GM12878 (cell line): ENCODE results near the gene GNAQ. TPM values are rescaled to one million over a fixed set of nuclear protein-coding genes. Genes with fewer than 3 reads are reported as not detected.

Source experiments
- ATAC-seq: fragments of 200-7000 bp; cut with Tn5 transposase; 3 replicates; pipeline ENCODE4 v1.9.1; 2020; ENCODE audit warnings: mild to moderate bottlenecking, moderate library complexity
- Bru-seq: library from RNA; stranded (reverse); fragments of 400-500 nt; gene quantifications from one replicate; lab custom pipeline; 2021; lab: Mats Ljungman, UMichigan
- BruChase-seq, 2 experiments: library from RNA; stranded (reverse); fragments of 400-500 nt; gene quantifications; one replicate each; lab custom pipeline; 2021; lab: Mats Ljungman, UMichigan
- BruUV-seq: library from RNA; stranded (reverse); fragments of 400-500 nt; replicated peaks from 2 replicates; lab custom pipeline; 2021; lab: Mats Ljungman, UMichigan
- CTCF ChIA-PET: fragments of 300-600 bp; sonication (Branson Sonifier 250); formaldehyde crosslinking; extraction: SDS; loops from one replicate; lab custom pipeline; 2021; ENCODE audit warnings: inconsistent platforms; lab: Yijun Ruan, JAX
- POLR2A ChIA-PET: fragments of 350-600 bp; formaldehyde crosslinking; extraction: SDS; loops from one replicate; lab custom pipeline; 2021; ENCODE audit warnings: inconsistent platforms; lab: Charles Lee
- RAD21 ChIA-PET: fragments of 300-600 bp; sonication (Branson Sonifier 250); formaldehyde crosslinking; loops from one replicate; lab custom pipeline; 2023; ENCODE audit warnings: antibody characterized with exemption; ENCODE audit not compliant: unreplicated experiment; lab: Charles Lee
- SMC1A ChIA-PET: fragments of 300-600 bp; sonication (Branson Sonifier 250); formaldehyde crosslinking; loops from one replicate; lab custom pipeline; 2023; ENCODE audit not compliant: unreplicated experiment, uncharacterized antibody; lab: Charles Lee
- DNase-seq: peaks from one replicate; pipeline ENCODE4 v3.0.0-alpha.2; 2011; ENCODE audit warnings: low read depth, low spot score
- FAIRE-seq: peaks from 3 replicates; lab custom pipeline; 2011; peaks lifted over from hg19 to GRCh38; lab: Jason Lieb, UNC
- H2AFZ ChIP-seq: 2 replicates; pipeline ENCODE4 v1.6.0; 2011; ENCODE audit warnings: low read depth, low read length, control low read depth; ENCODE audit not compliant: control insufficient read depth
- H3K27ac ChIP-seq: 2 replicates; pipeline ENCODE4 v1.5.1; 2011; ENCODE audit warnings: control low read depth; ENCODE audit not compliant: control insufficient read depth, insufficient read depth
- H3K27me3 ChIP-seq, 2 experiments: replicated peaks in 1 of 2; 2 replicates each; pipeline versions ENCODE4 v1.6.0 to v1.6.1; 2011; ENCODE audit warnings: low read length in 1 of 2; ENCODE audit not compliant: control insufficient read depth in 2 of 2, insufficient read depth in 2 of 2
- H3K36me3 ChIP-seq, 2 experiments: 2 replicates each; pipeline ENCODE4 v1.5.1; 2011; ENCODE audit warnings: low read length in 1 of 2; ENCODE audit not compliant: control insufficient read depth in 2 of 2, insufficient read depth in 2 of 2
- H3K4me1 ChIP-seq: 2 replicates; pipeline ENCODE4 v1.6.1; 2011; ENCODE audit warnings: mild to moderate bottlenecking, low read length, moderate library complexity, mixed read lengths; ENCODE audit not compliant: control insufficient read depth, insufficient read depth
- H3K4me2 ChIP-seq: 2 replicates; pipeline ENCODE4 v1.6.0; 2011; ENCODE audit warnings: control low read depth; ENCODE audit not compliant: control insufficient read depth, insufficient read depth
- H3K4me3 ChIP-seq: fragments of 200-600 bp; sonication (generic); 2 replicates; pipeline ENCODE4 v1.5.1; 2016
- H3K79me2 ChIP-seq: 2 replicates; pipeline ENCODE4 v1.6.0; 2011; ENCODE audit warnings: low read length; ENCODE audit not compliant: control insufficient read depth, insufficient read depth
- H3K9ac ChIP-seq: 2 replicates; pipeline ENCODE4 v1.8.0; 2011; ENCODE audit warnings: low read length, control low read depth, mixed read lengths; ENCODE audit not compliant: control insufficient read depth, insufficient read depth
- H3K9me3 ChIP-seq: replicated peaks from 3 replicates; pipeline ENCODE4 v1.5.1; 2011; ENCODE audit warnings: mild to moderate bottlenecking, low read length; ENCODE audit not compliant: control insufficient read depth, insufficient read depth
- H4K20me1 ChIP-seq: 2 replicates; pipeline ENCODE4 v1.6.0; 2011; ENCODE audit not compliant: control insufficient read depth, insufficient read depth
- ATF7 ChIP-seq: fragments of 450-650 bp; IDR thresholded peaks from 2 replicates; pipeline ENCODE4 v1.6.1; 2016; ENCODE audit warnings: low read depth, mild to moderate bottlenecking
- BACH1 ChIP-seq: fragments of 450-650 bp; IDR thresholded peaks from 2 replicates; pipeline ENCODE4 v1.6.1; 2017; ENCODE audit warnings: mild to moderate bottlenecking, borderline replicate concordance
- CBX3 ChIP-seq: fragments of 200-600 bp; sonication (generic); IDR thresholded peaks from 2 replicates; pipeline ENCODE4 v1.6.1; 2016; ENCODE audit warnings: low read depth, borderline replicate concordance
- MEF2A ChIP-seq: IDR thresholded peaks from 2 replicates; pipeline ENCODE4 v1.6.1; 2011; ENCODE audit warnings: low read depth, mild to moderate bottlenecking, low read length, moderate library complexity; ENCODE audit not compliant: insufficient read depth
- NFYB ChIP-seq: IDR thresholded peaks from 2 replicates; pipeline ENCODE4 v1.6.1; 2011; ENCODE audit warnings: low read depth, mild to moderate bottlenecking, low read length, improper control_type of control experiment, moderate library complexity; ENCODE audit not compliant: insufficient read depth
- PRDM15 ChIP-seq: fragments of 450-650 bp; formaldehyde crosslinking; IDR thresholded peaks from 2 replicates; pipeline ENCODE4 v1.4.0; 2020; ENCODE audit warnings: mild to moderate bottlenecking, moderate library complexity
- RFX5 ChIP-seq: IDR thresholded peaks from 2 replicates; pipeline ENCODE4 v1.6.1; 2011; ENCODE audit warnings: low read depth, low read length, improper control_type of control experiment
- STAT3 ChIP-seq: IDR thresholded peaks from 2 replicates; pipeline ENCODE4 v1.6.1; 2011; ENCODE audit warnings: low read depth, low read length, improper control_type of control experiment
- YBX1 ChIP-seq: fragments of 450-650 bp; IDR thresholded peaks from 2 replicates; pipeline ENCODE4 v1.6.1; 2016; ENCODE audit warnings: antibody characterized with exemption
- WGBS: methylation state at CpG from one replicate; pipeline ENCODE4 v1.1.6; 2016; ENCODE audit warnings: low lambda C conversion rate; ENCODE audit not compliant: insufficient replicate concordance, insufficient coverage; ENCODE audit errors: missing lambda C conversion rate; 5-methylcytosine and 5-hydroxymethylcytosine counted together
- in situ Hi-C: fragments of 300-500 bp; cut with MboI; formaldehyde crosslinking; loops from 9 replicates; pipeline ENCODE4 v1.14.3; 2018; ENCODE audit warnings: mixed read lengths
- intact Hi-C: fragments of 100-400 bp; cut with micrococcal nuclease; formaldehyde crosslinking; loops from one replicate; pipeline ENCODE4 v1.14.2; 2022; ENCODE audit not compliant: unreplicated experiment
- long read RNA-seq, 2 experiments: library from polyadenylated mRNA; unstranded; transcript quantifications; one replicate each; pipeline ENCODE4 v2.0.0, GENCODE V29; 2019 to 2020
- polyA minus RNA-seq, 3 experiments: library from RNA; depleted of rRNA, polyadenylated mRNA; stranded (reverse); fragments of >200 nt; gene quantifications; 2 replicates each; pipeline ENCODE4 v1.2.3, GENCODE V29; 2011
- polyA plus RNA-seq, 11 experiments: library from polyadenylated mRNA; depleted of rRNA in 4 of 11; unstranded in 6 of 11; stranded (reverse) in 5 of 11; fragments of >200 nt; fragmentation: Nextera tagmentation in 4 of 11; fragmentation: Illumina TruSeq in 1 of 11; extraction: Ambion mirVana in 4 of 11; extraction: Trizol in 1 of 11; gene quantifications; 1 replicate in 1 of 11; 2 replicates in 10 of 11; pipeline versions ENCODE4 v1.2.1 to v1.2.3, GENCODE V29; 2011 to 2016; ENCODE audit warnings: inconsistent platforms in 2 of 11, missing spikeins in 2 of 11, low read depth in 1 of 11
- total RNA-seq, 4 experiments: library from RNA; depleted of rRNA in 3 of 4; stranded (reverse); fragments of >200 nt in 3 of 4; fragmentation: Illumina TruSeq in 1 of 4; extraction: Trizol in 1 of 4; gene quantifications; 2 replicates each; pipeline versions ENCODE4 v1.2.1 to v1.2.3, GENCODE V29; 2013 to 2021
- TF ChIP-seq, protein P1 (sequence below): IDR thresholded peaks from 2 replicates; pipeline ENCODE4 v1.6.1; 2012; ENCODE audit warnings: mild to moderate bottlenecking, low read depth, low read length

The GNAQ gene
- total RNA-seq (2013; cell fraction: nucleolus; rRNA removed), result 53.9 and 71.0 TPM in 2 replicates
- 0.16 and 0.40 TPM in 2 replicates for total RNA-seq (2014; rRNA removed)
- total RNA-seq (2014; rRNA removed; fragmentation: Illumina TruSeq; extraction: Trizol), result 0.31 and 0.37 TPM in 2 replicates
- total RNA-seq (2021), result 1.0 and 1.1 TPM in 2 replicates
- 0.05 TPM for polyA plus RNA-seq (2011; ENCODE audit: low read depth)
- 47.2 and 61.4 TPM in 2 replicates for polyA plus RNA-seq (2011; rRNA removed)
- polyA plus RNA-seq (2011; cell fraction: cytosol; rRNA removed), result 14.2 and 18.8 TPM in 2 replicates
- 81.8 and 82.7 TPM in 2 replicates for polyA plus RNA-seq (2011; cell fraction: nucleus; rRNA removed)
- polyA plus RNA-seq (2012), result 0.04 TPM in 2 replicates
- 1.1 and 1.3 TPM in 2 replicates for polyA plus RNA-seq (2014; fragmentation: Illumina TruSeq; extraction: Trizol)
- polyA plus RNA-seq (2014; fragmentation: Nextera tagmentation; extraction: Ambion mirVana), result under 1 TPM; 0.15 to 0.50 TPM
- polyA plus RNA-seq (2014; rRNA removed), result 0.41 and 1.0 TPM in 2 replicates
- under 1 TPM; 0.32 to 0.48 TPM for polyA plus RNA-seq (2016; fragmentation: Nextera tagmentation; extraction: Ambion mirVana)
- 37.2 and 134 TPM in 2 replicates for polyA minus RNA-seq (2011; rRNA and poly(A)+ RNA removed)
- 16.3 and 19.9 TPM in 2 replicates for polyA minus RNA-seq (2011; cell fraction: cytosol; rRNA and poly(A)+ RNA removed)
- 17.2 and 28.0 TPM in 2 replicates for polyA minus RNA-seq (2011; cell fraction: nucleus; rRNA and poly(A)+ RNA removed)
- Bru-seq, nascent RNA, result percentile 36 among the genes with signal in this experiment
- percentile 27 among the genes with signal in this experiment for BruChase-seq, experiment 1, labeled RNA remaining after a 6-hour chase
- BruChase-seq, experiment 2, labeled RNA remaining after a 2-hour chase, result percentile 32 among the genes with signal in this experiment
- long read RNA-seq, experiment 1, partial matches to known transcripts, result 1 of 8 reads
- long read RNA-seq, experiment 1, other reads (novel, unspliced or antisense), result 7 of 8 reads
- long read RNA-seq, experiment 2, partial matches to known transcripts, result 6 of 28 reads
- long read RNA-seq, experiment 2, other reads (novel, unspliced or antisense), result 22 of 28 reads

DNA sequence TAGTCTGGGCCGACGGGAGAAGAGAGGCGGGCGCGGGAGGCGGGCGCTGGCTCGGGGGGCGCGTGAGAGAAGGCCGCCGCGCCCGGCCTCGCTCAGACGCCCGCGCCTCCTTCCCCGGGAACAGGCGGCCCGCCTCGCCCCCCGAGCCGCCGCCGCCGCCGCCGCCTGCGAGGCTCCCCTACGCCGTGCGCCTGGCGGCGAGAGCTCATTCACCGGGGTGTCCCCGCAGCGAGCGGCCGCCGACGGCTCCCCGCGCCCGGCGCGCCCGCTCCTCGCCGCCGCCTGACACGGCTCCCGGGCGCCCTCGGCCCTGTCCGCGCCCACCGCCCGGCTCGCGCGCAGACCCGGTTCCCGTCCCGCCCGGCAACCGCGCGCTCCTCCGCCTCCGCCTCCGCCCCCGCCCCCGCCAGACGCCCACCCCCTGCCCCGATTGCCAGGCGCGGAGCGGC is at the start of gene GNAQ:
GNAQ (minus strand) TSS at position 368 of the 449 bp plus-strand sequence. CDS start 576 bp downstream, outside the sequence.
- in situ Hi-C loops, result no loop called here
- H3K4me3 ChIP-seq, result peak within 1 kb of the TSS; percentile 32; the same call in 1 of the 2 replicates
- POLR2A ChIA-PET, result interaction anchor here (0.8 to 1.2 kb wide), 2 partner anchors 8 to 54 kb away, joined by 4 read pairs; no protein-coding TSS in a partner anchor
- no peak for TF ChIP-seq NFYB
- no peak for TF ChIP-seq BACH1
- TF ChIP-seq CBX3, result no peak
- no peak for TF ChIP-seq RFX5
- no peak for TF ChIP-seq MEF2A
- TF ChIP-seq PRDM15 (CRISPR knock-in tag), result no peak
- TF ChIP-seq YBX1, result no peak
- no peak for TF ChIP-seq STAT3
- no peak for TF ChIP-seq ATF7
- TF ChIP-seq, protein P1, sequence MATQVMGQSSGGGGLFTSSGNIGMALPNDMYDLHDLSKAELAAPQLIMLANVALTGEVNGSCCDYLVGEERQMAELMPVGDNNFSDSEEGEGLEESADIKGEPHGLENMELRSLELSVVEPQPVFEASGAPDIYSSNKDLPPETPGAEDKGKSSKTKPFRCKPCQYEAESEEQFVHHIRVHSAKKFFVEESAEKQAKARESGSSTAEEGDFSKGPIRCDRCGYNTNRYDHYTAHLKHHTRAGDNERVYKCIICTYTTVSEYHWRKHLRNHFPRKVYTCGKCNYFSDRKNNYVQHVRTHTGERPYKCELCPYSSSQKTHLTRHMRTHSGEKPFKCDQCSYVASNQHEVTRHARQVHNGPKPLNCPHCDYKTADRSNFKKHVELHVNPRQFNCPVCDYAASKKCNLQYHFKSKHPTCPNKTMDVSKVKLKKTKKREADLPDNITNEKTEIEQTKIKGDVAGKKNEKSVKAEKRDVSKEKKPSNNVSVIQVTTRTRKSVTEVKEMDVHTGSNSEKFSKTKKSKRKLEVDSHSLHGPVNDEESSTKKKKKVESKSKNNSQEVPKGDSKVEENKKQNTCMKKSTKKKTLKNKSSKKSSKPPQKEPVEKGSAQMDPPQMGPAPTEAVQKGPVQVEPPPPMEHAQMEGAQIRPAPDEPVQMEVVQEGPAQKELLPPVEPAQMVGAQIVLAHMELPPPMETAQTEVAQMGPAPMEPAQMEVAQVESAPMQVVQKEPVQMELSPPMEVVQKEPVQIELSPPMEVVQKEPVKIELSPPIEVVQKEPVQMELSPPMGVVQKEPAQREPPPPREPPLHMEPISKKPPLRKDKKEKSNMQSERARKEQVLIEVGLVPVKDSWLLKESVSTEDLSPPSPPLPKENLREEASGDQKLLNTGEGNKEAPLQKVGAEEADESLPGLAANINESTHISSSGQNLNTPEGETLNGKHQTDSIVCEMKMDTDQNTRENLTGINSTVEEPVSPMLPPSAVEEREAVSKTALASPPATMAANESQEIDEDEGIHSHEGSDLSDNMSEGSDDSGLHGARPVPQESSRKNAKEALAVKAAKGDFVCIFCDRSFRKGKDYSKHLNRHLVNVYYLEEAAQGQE, result no peak

More for the DNA sequence above, at the start of gene GNAQ:
- no TSS peak for BruUV-seq
- Histone ChIP-seq H3K27me3 (peaks cover 8 to 17% of the 10 kb centered on the region in 2 experiments), H3K79me2 (no peaks in the 10 kb centered on the region), H3K27ac (no peak within 1 kb of the TSS), H3K9ac (no peak within 1 kb of the TSS), H3K4me1 (no peaks in the 10 kb centered on the region), H3K9me3 (no peaks in the 10 kb centered on the region), H3K36me3 (no peaks in the 10 kb centered on the region), H4K20me1 (no peaks in the 10 kb centered on the region), H2AFZ (no peak within 1 kb of the TSS), H3K4me2 (peak within 1 kb of the TSS; percentile 21; the same call in 1 of the 2 replicates)
- DNase-seq, result no peak
- ChIA-PET SMC1A (interaction anchor here (0.6 to 7.9 kb wide), 4 partner anchors 42 to 445 kb away, joined by 3 to 145 read pairs (median 4); no protein-coding TSS in a partner anchor), RAD21 (interaction anchor here (0.9 to 7.3 kb wide), 6 partner anchors 9 to 146 kb away, joined by 3 to 123 read pairs (median 4); no protein-coding TSS in a partner anchor), CTCF (interaction anchor here (1.6 kb wide), 1 partner anchor 190 kb away, joined by 3 read pairs; no protein-coding TSS in a partner anchor)
- intact Hi-C loops, result loop anchor here (10.0 kb wide), 2 partner anchors 277 to 577 kb away; no protein-coding TSS in a partner anchor
- ATAC-seq, result no peak; the same call in 1 of the 3 replicates
- WGBS, result 0% methylated on average over 3 of the region's 79 CpGs
- FAIRE-seq, result no peak
